ENCODE measurements around the gene PPP4R4. TPM values are rescaled to one million over a fixed set of nuclear protein-coding genes. Genes with fewer than 3 reads are reported as not detected.

Gene PPP4R4
- total RNA-seq, 1 experiment from 2014 or later: 3.9 TPM

DNA sequence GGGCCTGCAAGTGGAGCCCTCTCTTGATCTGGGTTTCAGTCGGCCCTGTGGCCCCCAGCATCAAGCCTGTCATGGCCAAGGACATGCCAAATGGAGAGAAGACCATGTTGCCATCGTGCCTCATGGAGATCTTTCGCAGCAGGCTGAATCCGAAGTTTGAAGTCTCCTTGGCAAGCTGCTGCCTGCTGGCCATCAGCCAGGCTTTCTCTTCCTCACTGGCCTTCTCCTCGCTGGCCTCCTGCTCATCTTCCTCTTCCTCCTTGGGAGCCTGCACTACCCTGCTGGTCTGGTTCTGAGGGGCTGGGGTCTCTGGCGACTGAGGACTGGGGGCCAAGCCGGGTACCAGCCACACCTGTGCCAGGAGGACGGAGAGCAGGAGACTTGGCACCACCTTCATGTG, 116.1 kb downstream of the PPP4R4 start:
- Histone ChIP-seq H3T11ph (ENCODE audit: low read length) (no peak overlapping the region), H3K4me2 (ENCODE audit: insufficient read depth, insufficient read length, low read length) (no peak overlapping the region), H2BK5ac (ENCODE audit: insufficient read length, low read length) (no peak overlapping the region), H3K9me3 (ENCODE audit: control insufficient read depth, low read depth, low read length) (no peaks in the 10 kb centered on the region), H3K4me1 (ENCODE audit: insufficient read depth, low read length) (no peaks in the 10 kb centered on the region; the same call in 1 of the 2 replicates), H4K8ac (replicated peaks; ENCODE audit: insufficient read length, low read depth, low read length) (no peak overlapping the region), H3K79me2 (ENCODE audit: insufficient read depth, low read length) (no peaks in the 10 kb centered on the region), H3K27me3 (ENCODE audit: insufficient read depth, low read length) (no peaks in the 10 kb centered on the region), H2BK120ac (ENCODE audit: low read depth, low read length, poor library complexity, severe bottlenecking) (no peak overlapping the region), H3K18ac (ENCODE audit: insufficient read length, low read depth, low read length) (no peak overlapping the region), H3K27ac (ENCODE audit: insufficient read length, low read depth, low read length) (no peak overlapping the region), H2AFZ (ENCODE audit: low read length) (no peak overlapping the region), H4K91ac (ENCODE audit: insufficient read length, low read depth, low read length) (no peak overlapping the region), H3K9ac (ENCODE audit: extremely low read depth, insufficient read length, low read length) (no peak overlapping the region), H4K20me1 (ENCODE audit: control insufficient read depth, insufficient read depth, insufficient read length) (no peaks in the 10 kb centered on the region), H3K23ac (ENCODE audit: insufficient read length, low read depth, low read length) (no peak overlapping the region), H2BK15ac (ENCODE audit: low read depth, low read length) (no peak overlapping the region), H3K4ac (ENCODE audit: low read depth, low read length) (no peak overlapping the region), H3K14ac (ENCODE audit: insufficient read depth, low read length) (no peak overlapping the region), H2BK20ac (ENCODE audit: low read depth, low read length, poor library complexity, severe bottlenecking) (no peak overlapping the region), H3K23me2 (ENCODE audit: insufficient read length, low read depth, low read length, poor library complexity, severe bottlenecking) (no peaks in the 10 kb centered on the region), H2BK12ac (ENCODE audit: insufficient read length, low read depth, low read length) (no peak overlapping the region), H4K5ac (ENCODE audit: insufficient read length, low read depth, low read length) (no peak overlapping the region), H3K56ac (ENCODE audit: insufficient read length, low read depth, low read length) (no peak overlapping the region), H3K79me1 (ENCODE audit: insufficient read depth, low read depth, low read length, poor library complexity, severe bottlenecking) (no peaks in the 10 kb centered on the region), H2AK5ac (ENCODE audit: insufficient read length, low read length) (no peak overlapping the region)
- H3K9me3 Mint-ChIP-seq: no peaks in the 10 kb centered on the region
- no peaks in the 10 kb centered on the region for H3K36me3 Mint-ChIP-seq (ENCODE audit: insufficient read depth in 1 of 3, low read depth in 3 of 3)
- TF ChIP-seq, protein P1, sequence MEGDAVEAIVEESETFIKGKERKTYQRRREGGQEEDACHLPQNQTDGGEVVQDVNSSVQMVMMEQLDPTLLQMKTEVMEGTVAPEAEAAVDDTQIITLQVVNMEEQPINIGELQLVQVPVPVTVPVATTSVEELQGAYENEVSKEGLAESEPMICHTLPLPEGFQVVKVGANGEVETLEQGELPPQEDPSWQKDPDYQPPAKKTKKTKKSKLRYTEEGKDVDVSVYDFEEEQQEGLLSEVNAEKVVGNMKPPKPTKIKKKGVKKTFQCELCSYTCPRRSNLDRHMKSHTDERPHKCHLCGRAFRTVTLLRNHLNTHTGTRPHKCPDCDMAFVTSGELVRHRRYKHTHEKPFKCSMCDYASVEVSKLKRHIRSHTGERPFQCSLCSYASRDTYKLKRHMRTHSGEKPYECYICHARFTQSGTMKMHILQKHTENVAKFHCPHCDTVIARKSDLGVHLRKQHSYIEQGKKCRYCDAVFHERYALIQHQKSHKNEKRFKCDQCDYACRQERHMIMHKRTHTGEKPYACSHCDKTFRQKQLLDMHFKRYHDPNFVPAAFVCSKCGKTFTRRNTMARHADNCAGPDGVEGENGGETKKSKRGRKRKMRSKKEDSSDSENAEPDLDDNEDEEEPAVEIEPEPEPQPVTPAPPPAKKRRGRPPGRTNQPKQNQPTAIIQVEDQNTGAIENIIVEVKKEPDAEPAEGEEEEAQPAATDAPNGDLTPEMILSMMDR (conservative IDR thresholded peaks at IDR 0.05): no peak
- no peak overlapping the region for H3K4me3 Mint-ChIP-seq
- H3K27ac Mint-ChIP-seq: peak overlapping the region in 2 of 3 experiments; percentile 19 to 28; a peak in 1 of 7 replicates
- WGBS (ENCODE audit: extremely low coverage, insufficient read length, low lambda C conversion rate): no CpG with 5 or more reads among the region's 8 CpGs
- H3K27me3 Mint-ChIP-seq (ENCODE audit: low read depth): no peaks in the 10 kb centered on the region; the same call in 1 of the 2 replicates
- H3K4me1 Mint-ChIP-seq: peaks cover 2 to 11% of the 10 kb centered on the region in 2 experiments; a peak in 3 of 4 replicates
- DNase-seq: no peak
